22Rv1 (cell line): Measurements from ENCODE around the gene PHF3.
"Not testable (repeated sequence)": the region's sequence is repeated elsewhere in the genome, so short reads cannot be mapped to it uniquely, and the experiment has no call there.

Experiments
- CTCF ChIP-seq: fragments of 450-650 bp; IDR thresholded peaks from 2 replicates; pipeline ENCODE4 v1.5.1; 2017; ENCODE audit warnings: mild to moderate bottlenecking
- ZFX ChIP-seq: fragments of 450-650 bp; IDR thresholded peaks from 2 replicates; pipeline ENCODE4 v1.6.1; 2017; ENCODE audit warnings: antibody characterized with exemption, borderline replicate concordance

GRCh38 chr6:63757275-63757674 lies 121.7 kb downstream of the PHF3 start:
- not testable (repeated sequence) for TF ChIP-seq CTCF, ZFX
